Upper lobe of right lung (tissue), 1 donor: ENCODE measurements around the gene TMEM14C. TPM values are rescaled to one million over a fixed set of nuclear protein-coding genes. Genes with fewer than 3 reads are reported as not detected.

Source experiments
- ATAC-seq: fragments of 200-7000 bp; cut with Tn5 transposase; one replicate; pipeline ENCODE4 v1.9.1; 2020; ENCODE audit warnings: mild to moderate bottlenecking, moderate library complexity
- DNase-seq: peaks from one replicate; pipeline ENCODE4 v3.0.0-alpha.2; 2020
- H3K27ac ChIP-seq: fragments of 200-600 bp; one replicate; pipeline ENCODE4 v1.8.0; 2022
- H3K27me3 ChIP-seq: fragments of 200-600 bp; one replicate; pipeline ENCODE4 v1.8.0; 2022; ENCODE audit warnings: mild to moderate bottlenecking
- H3K36me3 ChIP-seq: fragments of 200-600 bp; one replicate; pipeline ENCODE4 v1.8.0; 2022
- H3K4me1 ChIP-seq: fragments of 200-600 bp; one replicate; pipeline ENCODE4 v1.8.0; 2022
- H3K4me3 ChIP-seq: fragments of 200-600 bp; one replicate; pipeline ENCODE4 v1.8.0; 2022; ENCODE audit warnings: mild to moderate bottlenecking
- H3K9me3 ChIP-seq: fragments of 200-600 bp; one replicate; pipeline ENCODE4 v1.8.0; 2022
- intact Hi-C: fragments of 100-400 bp; cut with DNase I; formaldehyde crosslinking; loops from one replicate; pipeline ENCODE4 v1.11.0; 2022
- total RNA-seq: library from RNA; stranded (reverse); fragmentation: NEBNext Ultra II Directional; extraction: Animal tissue kit (Norgen Biotek cat#: 25700); gene quantifications from one replicate; pipeline ENCODE4 v1.2.1, GENCODE V29; 2021
- TF ChIP-seq, protein P1 (sequence below): fragments of 200-600 bp; IDR thresholded peaks from one replicate; pipeline ENCODE4 v1.8.0; 2022; ENCODE audit warnings: antibody characterized with exemption
- donor health status: DM: no; HTN: yes; CAD: no; lungs with severe emphysema.

Gene TMEM14C
- total RNA-seq, 1 donor from 2014 or later = 87.5 TPM

DNA sequence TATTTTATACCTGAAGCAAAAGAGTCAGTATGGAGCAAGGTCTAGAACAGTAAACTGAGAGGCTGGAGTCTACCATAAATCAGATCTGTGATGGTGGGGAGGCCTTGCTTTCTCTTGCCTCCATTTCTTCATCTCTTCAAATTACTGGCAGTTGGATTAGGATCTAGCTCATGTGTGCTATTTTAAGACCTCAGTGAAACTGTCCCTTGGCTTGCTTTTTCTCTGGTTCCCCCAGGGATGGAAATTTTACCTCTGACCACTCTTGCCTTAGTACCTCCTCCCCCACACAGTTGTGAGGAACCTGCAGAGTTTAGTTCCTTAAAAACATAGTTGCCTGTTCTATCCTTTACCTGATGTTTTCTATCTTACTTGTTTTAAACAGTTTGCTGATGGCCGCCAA lies 33.2 kb downstream of the TMEM14C start:
- no peaks in the 10 kb centered on the region for H3K9me3 ChIP-seq
- H3K27ac ChIP-seq = no peak overlapping the region
- TF ChIP-seq, protein P1, sequence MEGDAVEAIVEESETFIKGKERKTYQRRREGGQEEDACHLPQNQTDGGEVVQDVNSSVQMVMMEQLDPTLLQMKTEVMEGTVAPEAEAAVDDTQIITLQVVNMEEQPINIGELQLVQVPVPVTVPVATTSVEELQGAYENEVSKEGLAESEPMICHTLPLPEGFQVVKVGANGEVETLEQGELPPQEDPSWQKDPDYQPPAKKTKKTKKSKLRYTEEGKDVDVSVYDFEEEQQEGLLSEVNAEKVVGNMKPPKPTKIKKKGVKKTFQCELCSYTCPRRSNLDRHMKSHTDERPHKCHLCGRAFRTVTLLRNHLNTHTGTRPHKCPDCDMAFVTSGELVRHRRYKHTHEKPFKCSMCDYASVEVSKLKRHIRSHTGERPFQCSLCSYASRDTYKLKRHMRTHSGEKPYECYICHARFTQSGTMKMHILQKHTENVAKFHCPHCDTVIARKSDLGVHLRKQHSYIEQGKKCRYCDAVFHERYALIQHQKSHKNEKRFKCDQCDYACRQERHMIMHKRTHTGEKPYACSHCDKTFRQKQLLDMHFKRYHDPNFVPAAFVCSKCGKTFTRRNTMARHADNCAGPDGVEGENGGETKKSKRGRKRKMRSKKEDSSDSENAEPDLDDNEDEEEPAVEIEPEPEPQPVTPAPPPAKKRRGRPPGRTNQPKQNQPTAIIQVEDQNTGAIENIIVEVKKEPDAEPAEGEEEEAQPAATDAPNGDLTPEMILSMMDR = no peak
- H3K4me1 ChIP-seq = no peaks in the 10 kb centered on the region
- ATAC-seq (no peak), DNase-seq (no peak)
- H3K27me3 ChIP-seq = no peaks in the 10 kb centered on the region
- intact Hi-C loops = no loop called here
- peaks cover 69% of the 10 kb centered on the region for H3K36me3 ChIP-seq
- no peak overlapping the region for H3K4me3 ChIP-seq

GRCh38 chr6:10759312-10759839 lies 36.5 kb downstream of the TMEM14C start:
- Histone ChIP-seq H3K36me3 (peaks cover 47% of the 10 kb centered on the region), H3K4me3 (no peak overlapping the region), H3K27ac (no peak overlapping the region), H3K4me1 (no peaks in the 10 kb centered on the region), H3K27me3 (no peaks in the 10 kb centered on the region), H3K9me3 (no peaks in the 10 kb centered on the region)
- ATAC-seq = peak; percentile 61
- no peak for DNase-seq
- intact Hi-C loops = no loop called here
- TF ChIP-seq, protein P1 = peak; percentile 42

DNA sequence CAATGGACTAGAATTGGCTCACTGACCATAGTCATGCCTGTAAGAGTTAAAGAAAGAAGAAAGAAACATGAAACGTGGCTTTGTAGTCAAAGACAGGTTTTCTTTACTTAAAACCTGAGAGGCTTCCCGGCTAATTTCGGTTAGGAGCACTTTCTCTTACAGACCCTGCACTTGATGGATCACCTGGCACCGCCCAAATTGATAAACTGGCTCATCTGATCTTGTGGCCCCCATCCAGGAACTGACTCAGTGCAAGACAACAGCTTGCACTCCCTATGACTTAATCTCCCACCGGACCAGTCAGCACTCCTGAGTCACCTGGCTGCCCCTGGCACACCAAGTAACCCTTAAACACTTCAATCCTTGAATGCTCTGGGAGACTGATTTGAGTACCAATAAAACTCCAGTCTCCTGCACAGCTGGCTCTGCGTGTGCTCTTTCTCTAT lies 37.0 kb downstream of the TMEM14C start:
- Histone ChIP-seq H3K27ac (no peak overlapping the region), H3K9me3 (no peaks in the 10 kb centered on the region), H3K27me3 (no peaks in the 10 kb centered on the region), H3K36me3 (peaks cover 41% of the 10 kb centered on the region), H3K4me3 (no peak overlapping the region), H3K4me1 (no peaks in the 10 kb centered on the region)
- TF ChIP-seq, protein P1 = no peak
- ATAC-seq (peak; percentile 39), DNase-seq (no peak)
- intact Hi-C loops = no loop called here

DNA sequence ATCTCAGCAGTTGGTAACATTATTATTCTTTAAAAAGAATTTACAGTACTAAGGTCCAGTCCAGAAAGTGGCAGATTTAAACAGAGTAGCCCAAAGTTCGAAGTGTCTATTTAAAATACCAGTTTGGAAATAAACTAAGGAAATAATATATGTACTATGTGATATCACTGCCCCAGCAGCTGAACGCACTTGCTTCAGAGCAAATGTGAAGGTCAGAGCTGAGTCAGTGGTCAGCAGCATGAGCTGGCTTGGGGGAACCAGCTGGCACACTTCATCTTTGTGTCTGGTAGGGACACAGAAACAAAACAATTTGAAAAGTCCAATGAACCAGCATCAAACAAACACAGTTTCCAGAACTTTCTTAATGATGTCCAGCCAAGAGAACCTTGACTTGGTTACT lies 40.1 kb downstream of the TMEM14C start:
- intact Hi-C loops = no loop called here
- no peak for DNase-seq
- Histone ChIP-seq H3K4me3 (no peak overlapping the region), H3K36me3 (peaks cover 11% of the 10 kb centered on the region), H3K9me3 (no peaks in the 10 kb centered on the region), H3K27me3 (no peaks in the 10 kb centered on the region), H3K4me1 (no peaks in the 10 kb centered on the region), H3K27ac (no peak overlapping the region)
- TF ChIP-seq, protein P1 = no peak
- no peak for ATAC-seq

DNA sequence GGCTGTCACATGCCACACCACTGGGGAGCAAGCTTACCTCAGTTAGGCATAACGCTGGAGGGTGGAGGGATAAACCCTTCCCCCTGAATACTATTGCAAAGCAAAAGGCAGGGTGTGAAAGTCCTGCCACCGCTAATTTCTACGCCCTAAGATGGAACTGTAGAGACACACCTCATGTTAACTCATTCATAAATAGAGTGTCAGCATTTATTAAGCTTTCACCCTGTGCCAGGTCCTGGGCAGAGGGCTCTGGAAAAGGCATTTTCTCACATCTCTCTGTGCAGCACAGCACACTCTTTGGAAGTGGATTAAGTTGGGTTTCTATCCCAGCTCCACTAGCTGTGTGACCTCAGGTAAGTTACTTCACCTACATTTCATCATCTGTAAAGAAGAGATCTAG lies 46.5 kb downstream of the TMEM14C start:
- TF ChIP-seq, protein P1 = no peak
- Histone ChIP-seq H3K4me3 (no peak overlapping the region), H3K4me1 (no peaks in the 10 kb centered on the region), H3K27me3 (no peaks in the 10 kb centered on the region), H3K27ac (no peak overlapping the region), H3K36me3 (peaks cover 27% of the 10 kb centered on the region), H3K9me3 (no peaks in the 10 kb centered on the region)
- DNase-seq (no peak), ATAC-seq (no peak)
- intact Hi-C loops = no loop called here

- ATAC-seq = no peak
- TF ChIP-seq, protein P1 = no peak
- no peak overlapping the region for H3K4me3 ChIP-seq
- intact Hi-C loops = no loop called here
- H3K27me3 ChIP-seq = no peaks in the 10 kb centered on the region
- DNase-seq = no peak
- H3K36me3 ChIP-seq = peaks cover 36% of the 10 kb centered on the region
- H3K27ac ChIP-seq = no peak overlapping the region
- no peaks in the 10 kb centered on the region for H3K9me3 ChIP-seq
- no peaks in the 10 kb centered on the region for H3K4me1 ChIP-seq
Measured at GRCh38 chr6:10771371-10771894, 48.6 kb downstream of the TMEM14C start.
